Measurements from ENCODE around the gene CCDC127.
"Not testable (repeated sequence)": the region's sequence is repeated elsewhere in the genome, so short reads cannot be mapped to it uniquely, and the experiment has no call there.

Gene CCDC127

DNA sequence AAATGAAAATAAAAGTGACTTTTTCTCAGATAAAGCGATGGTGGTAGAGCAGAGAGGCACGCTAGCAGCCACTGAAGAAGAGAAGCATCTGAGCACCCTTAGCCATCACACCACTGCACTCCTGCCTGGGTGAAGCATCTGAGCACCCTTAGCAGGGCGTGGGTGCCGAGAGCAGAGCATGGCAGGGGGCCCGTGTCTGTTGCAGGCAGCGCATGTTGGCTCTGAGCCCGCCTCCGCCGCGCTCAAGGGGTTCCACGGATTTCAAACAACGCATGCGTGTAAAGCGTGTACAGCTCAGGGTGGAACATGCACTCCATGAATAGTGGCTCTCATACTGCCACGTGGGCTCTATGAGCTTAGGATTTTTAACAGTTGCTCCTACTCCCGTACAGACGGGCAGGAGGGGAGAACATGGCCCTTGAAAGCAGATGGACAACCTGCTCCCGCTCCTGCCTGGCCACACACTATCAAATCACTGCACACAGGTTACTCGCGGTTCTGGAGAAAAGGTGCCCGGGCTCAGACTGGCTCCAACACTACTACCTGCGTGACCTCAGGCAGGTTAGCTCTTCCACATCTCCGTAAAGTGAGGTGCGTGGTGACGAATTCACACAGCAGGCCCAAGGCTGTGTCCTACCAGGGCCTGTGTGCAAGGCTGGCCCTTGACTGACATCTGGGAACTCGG is 14.6 kb downstream of the CCDC127 start:
- DNase-seq (ENCODE audit: low spot score), result peak; percentile 5

DNA sequence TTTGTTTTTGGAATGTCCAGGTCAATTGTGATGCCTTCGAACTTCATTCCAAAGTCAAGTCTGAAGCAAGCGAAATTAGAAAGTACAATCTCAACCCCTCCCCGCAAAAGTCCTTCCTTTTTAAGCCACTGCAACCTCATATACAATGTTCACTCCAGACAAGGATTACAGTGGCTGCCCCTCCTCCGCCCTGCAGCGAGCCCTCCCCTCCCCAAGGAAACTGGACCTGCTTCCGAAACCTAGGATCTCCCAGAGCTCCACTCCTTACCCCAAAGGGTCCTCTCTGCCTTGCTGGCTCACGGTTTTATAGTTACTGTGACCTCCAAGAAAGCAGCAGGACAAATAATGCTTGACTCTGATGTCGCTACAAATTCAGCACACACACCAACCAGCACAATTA is 16.3 kb downstream of the CCDC127 start:
- DNase-seq (ENCODE audit: low spot score), result no peak

DNA sequence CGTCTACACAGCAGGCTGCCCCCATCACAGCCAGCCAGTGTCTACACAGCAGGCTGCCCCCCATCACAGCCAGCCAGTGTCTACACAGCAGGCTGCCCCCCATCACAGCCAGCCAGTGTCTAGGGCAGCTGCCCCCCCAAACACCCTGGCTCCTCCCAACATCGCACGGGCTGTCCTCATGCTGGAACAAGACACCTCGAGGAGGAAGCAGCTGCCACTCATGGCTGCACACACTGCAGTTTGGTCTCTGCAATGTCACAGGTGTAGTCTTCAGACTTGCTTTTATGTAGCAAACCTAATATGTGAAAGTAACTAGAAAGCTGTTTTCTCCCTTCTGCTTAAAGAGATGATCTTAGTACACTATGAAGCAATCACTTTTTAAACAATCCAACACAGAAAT is 17.0 kb downstream of the CCDC127 start:
- DNase-seq (ENCODE audit: low spot score), result no peak

DNA sequence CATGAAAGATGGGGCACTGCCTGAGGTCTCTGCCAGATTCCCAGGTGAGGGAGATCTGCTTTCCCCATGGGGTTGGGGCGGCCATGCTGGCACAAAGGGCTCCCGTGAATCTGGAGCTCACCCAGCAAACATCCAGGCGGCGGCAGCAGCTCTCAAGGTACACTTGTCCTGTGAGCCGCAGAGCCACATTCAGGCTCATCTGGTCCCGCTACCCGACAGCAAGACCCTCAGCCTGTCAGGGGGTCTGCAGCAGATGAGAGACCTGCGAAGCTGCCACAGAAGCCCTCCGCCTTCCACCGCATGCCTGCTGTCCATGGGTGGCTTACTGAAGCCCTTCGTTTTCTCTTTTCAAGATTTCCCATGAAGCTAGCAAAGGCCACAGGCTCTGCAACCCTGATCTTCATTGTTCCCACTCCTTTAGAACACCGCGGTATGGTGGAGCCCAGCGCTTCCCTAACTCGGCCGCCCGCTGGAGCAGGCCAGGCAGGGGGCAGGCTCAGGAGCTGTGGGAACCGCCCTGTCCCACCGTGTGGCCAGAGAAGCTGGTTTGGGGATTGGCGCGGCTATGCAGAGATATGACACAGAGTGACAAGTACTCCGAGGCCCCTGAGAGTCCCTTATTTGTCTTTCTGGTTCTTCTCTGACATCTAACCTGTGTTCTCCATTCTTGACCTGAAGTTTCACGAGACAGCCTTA is 17.9 kb downstream of the CCDC127 start:
- peak; percentile 7 for DNase-seq (ENCODE audit: low spot score)

DNA sequence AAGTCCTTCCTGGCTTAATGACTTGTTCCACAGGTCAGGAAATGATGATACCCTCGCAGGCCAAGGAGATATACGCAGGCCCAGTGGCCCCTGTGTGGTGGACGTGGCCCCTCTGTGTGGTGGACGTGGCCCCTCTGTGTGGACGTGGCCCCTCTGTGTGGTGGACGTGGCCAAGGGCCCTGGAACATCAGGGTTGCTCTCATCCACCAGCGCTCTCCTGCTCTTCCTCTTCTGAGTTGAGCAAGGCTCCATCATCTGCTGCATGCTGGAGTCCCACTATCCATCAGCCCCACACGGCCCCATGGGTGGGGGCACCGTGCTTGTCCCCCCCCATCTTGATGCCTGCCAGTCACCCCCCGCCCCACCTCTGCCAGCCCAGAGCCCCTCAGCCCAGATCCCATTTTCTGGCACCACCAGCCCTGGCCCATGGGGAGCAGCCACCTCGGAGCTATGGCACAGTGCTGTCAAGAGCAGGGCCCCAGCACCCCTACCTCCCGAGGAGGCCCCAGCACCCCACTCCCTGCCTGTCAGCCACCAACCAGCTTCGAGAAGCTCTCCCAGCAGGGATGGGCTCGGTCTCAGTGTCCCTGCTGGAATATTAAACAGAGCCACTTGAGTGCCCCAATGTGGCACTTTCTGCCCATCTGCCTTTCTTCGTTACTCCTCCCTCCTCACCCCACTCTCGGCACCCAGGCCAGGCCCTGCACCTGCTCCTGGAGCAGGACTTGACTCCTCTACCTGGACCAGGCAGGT is 18.6 kb downstream of the CCDC127 start:
- no peak for DNase-seq (ENCODE audit: low spot score)

DNA sequence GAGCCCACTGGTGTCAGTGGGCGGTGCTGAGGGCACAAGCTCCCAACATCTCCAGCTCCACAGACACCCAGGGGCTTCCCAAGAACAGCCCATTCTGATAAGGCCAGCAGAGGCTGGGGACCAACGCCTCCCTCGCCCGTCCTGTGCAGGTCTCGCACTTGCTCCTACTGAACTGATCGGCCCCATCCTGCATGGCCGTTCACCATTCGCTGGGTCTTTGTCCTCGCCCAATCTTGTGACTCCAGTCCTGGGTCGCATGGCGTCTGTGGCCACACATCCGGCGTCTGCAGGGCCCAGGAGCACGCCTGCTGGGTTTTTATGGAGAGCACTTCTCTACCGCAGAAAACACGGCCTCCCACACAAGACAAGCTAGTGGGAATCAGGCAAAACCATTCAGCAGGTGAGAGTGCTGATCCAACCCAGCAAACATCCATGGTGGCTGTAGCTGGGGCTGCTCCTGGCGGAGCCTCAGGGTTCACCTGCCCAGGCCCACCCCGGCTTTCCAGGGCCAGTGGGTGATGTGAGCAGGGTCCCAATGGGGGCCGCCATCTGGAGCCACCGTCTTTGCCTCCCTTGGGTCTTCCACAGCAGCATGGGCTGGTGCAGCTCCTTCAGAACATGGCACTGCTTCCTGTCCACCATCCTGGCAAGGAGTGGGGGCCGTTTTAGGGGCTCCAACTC is 19.3 kb downstream of the CCDC127 start:
- no peak for DNase-seq (ENCODE audit: low spot score)

DNA sequence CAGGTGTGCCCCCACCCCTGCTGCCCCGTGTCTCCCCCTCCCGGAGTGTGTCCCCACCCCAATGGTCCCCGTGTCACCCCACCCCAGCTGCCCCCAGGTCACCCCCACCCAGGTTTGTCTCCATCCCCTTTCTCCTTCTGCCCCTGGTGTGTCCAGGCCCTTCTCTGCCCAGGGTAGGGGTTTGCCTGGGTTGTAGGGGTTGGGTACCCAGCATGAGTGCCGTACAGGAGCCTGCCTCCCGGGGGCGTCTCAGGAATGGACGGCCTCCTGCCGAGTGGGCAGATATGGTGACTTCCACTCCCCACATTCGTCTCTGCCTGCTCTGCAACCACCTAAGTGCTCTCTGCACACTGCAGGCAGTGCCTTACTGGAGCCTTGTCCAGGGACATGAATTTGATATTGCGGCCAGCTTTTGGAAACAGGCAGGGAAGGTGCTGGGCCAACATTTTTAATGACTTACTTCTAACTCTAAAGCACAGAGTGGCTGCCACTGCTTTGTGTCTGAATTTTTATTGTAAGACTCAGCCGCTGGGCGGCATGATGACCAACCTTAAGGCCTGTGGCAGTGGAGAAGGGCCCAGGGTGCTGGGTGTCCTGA is 20.0 kb downstream of the CCDC127 start:
- no peak for DNase-seq (ENCODE audit: low spot score)

DNA sequence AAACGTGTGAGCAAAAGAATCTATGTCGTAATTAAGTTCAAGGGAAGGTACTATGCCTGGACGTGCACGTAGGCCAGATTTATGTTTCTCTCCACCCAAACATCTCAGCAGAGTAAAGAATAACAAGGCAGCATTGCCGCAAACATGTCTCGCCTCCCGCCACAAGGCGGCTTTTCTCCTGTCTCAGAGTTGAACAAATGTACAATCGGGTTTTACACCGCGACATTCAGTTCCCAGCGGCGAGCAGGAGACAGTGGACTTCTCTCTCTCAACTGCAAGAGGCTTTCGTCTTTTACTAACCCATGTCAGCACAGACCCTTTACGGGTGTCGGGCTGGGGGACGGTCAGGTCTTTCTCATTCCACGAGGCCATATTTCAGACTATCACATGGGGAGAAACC is 20.9 kb downstream of the CCDC127 start:
- not testable (repeated sequence) for DNase-seq (ENCODE audit: low spot score)

DNA sequence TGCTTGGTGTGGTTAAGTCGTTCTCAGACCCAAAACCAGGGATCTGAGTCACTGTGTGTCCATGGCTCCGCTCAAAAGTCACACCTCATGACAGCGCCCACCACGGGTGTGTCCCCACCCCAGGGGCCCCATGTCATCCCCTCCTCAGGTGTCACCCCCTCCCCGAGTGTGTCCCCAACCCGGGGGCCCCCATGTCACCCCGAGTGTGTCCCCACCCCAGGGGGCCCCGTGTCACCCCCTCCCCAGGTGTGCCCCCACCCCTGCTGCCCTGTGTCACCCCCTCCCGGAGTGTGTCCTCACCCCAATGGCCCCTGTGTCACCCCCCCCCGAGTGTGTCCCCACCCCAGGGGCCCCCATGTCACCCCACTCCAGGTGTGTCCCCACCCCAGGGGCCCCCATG is 21.6 kb downstream of the CCDC127 start:
- no peak for DNase-seq (ENCODE audit: low spot score)

DNA sequence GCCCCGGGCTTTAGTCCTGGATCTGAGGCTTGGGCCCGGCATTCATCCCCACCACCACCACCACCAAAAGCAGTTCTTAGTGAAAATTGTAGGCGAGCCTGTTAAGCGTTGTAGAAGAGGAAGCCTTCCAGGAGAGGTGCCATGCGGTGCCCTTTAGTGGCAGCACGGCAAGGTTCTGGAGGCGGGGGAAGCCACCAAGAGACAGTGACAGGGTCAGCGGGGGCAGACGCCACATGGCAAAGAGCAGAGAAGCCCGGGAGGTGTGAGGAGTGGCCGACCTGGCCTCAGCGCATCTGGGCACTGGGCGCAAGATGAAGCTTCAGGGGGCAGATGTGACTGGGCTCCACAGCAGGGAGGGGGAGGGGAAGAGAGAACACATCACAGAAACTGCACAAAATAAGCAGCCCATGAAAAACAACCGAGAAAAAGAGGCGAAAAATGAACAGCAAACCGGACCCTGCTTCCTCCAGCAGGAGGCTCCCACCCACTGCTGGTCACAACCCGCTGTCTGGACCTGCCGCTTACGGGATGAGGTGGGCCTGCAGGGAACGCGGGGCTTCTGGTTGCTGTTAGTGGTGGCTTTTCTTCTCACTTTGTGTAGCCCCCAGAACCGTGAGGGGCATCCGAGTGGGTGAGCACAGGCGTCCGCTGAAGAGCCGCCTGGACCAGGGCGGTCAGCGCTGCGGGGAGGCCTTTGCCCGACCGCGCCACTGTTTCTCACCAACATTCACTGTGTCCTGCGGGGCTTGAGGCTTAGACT is 22.4 kb downstream of the CCDC127 start:
- no peak for DNase-seq (ENCODE audit: low spot score)

DNA sequence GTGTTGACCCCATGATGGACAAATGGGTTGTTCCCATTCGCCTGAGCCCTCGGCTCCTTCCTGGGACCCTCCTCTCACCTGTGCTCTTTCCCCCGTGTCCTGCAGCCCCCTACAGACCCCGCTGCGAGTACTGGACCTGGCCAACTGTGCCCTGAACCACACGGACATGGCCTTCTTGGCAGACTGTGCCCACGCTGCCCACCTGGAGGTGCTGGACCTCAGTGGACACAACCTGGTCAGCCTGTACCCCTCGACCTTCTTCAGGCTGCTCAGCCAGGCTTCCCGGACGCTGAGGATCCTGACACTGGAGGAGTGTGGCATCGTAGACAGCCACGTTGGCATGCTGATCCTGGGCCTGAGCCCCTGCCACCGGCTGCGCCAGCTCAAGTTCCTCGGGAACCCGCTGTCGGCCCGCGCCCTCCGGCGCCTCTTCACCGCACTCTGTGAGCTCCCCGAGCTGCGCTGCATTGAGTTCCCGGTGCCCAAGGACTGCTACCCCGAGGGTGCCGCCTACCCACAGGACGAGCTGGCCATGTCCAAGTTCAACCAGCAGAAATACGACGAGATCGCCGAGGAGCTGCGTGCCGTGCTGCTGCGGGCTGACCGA is 23.2 kb downstream of the CCDC127 start:
- no peak for DNase-seq (ENCODE audit: low spot score)

DNA sequence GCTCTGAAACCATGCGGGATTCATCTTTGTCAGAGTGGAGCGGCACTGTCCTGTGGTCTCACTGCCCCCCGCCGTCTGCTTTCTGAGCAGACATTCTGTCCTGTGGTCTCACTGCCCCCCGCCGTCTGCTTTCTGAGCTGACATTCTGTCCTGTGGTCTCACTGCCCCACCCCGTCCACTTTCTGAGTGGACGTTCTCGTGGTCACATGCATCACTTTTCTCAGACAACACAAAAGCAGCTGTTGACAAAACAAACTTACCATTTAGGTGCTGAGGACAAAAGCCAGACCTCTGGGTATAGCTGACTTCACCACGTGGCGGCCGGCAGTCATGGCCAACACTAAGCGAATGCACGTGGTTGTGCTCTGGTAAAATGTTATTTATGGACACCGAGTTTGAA is 23.9 kb downstream of the CCDC127 start:
- no peak for DNase-seq (ENCODE audit: low spot score)

DNA sequence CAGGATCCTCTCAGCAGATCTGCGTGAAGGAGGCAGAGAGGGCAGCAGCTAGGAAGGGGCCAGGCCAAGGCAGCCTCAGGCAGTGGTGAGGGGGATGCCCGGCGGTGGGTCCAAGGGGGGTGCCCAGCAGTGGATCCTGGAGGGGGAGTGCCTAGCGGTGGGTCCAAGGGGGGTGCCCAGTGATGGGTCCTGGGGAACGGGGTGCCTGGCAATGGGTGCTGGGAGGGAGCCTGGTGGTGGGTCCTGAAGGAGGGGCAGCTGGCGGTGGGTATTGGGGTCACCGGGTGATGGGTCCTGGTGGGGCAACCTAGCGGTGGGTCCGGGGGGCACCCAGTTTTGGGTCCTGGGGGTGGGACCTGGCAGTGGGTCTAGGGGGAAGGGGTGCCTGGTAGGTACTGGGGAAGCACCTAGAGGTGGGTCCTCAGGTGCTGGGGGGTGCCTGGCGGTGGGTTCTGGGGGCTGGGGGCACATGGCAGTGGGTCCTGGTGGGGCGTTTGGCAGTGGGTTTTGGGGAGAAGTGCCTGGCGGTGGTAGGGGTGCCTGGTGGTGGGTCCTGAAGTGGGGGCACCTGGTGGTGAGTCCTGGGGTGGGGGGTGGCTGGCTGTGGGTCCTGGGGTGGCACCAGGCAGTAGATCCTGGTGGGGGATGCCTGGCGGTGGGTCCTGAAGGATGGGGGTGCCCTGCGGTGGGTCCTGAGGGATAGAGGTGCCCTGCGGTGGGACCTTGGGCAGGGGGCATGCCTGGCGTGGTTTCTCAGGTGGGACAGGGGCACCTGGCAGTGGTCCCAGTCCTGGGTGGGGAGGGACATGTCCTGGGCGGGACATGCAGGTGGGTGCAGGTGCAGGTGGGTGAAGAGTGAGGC is 24.8 kb downstream of the CCDC127 start:
- no peak for DNase-seq (ENCODE audit: low spot score)

DNA sequence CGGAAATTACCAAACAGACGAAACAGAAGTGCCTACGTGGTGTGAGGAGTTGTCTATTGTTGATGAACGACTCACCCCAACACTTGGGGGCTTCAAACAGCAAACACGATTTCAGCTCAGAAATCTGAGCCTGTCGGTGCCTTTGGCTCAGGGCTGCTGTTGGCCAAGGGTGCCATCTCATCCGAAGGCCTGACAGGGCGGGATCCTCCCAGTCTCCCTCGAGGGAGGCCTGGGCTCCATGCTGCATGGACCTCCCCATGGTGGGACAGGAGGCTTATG is 25.3 kb downstream of the CCDC127 start:
- no peak for DNase-seq (ENCODE audit: low spot score)

DNA sequence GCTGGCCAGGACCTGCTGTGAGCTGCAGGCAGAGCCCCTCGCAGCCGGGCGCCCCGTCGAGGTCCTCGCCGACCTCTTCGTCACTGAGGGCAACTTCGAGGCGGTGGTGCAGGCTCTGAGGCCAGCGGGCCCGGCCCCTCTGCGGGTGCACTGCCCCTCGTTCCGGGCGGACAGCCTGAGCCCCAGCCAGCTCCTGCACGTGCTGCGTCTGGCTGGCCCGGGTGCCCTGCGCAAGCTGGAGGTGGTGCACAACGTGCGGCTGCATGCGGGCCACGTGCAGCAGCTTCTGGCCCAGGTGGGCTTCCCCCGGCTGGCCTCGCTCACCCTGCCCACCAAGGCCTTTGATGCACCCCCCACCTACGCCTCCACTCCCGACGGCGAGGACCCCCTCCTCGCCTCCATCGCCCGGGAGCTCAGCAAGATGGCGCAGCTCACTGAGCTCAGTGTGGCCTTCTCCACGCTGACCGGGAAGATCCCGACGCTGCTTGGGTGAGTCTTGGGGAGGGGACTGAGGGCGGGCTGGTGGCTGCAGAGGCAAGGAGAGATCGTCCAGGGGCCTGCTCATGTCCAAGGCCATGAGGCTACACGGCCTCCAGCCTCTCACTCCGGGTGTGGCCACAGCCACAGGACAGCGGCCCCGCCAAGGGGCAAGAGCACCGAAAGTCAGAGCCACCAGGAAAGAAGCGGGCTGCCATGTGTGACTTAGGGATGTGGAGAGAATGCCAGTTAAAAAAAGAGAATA is 25.8 kb downstream of the CCDC127 start:
- no peak for DNase-seq (ENCODE audit: low spot score)

DNA sequence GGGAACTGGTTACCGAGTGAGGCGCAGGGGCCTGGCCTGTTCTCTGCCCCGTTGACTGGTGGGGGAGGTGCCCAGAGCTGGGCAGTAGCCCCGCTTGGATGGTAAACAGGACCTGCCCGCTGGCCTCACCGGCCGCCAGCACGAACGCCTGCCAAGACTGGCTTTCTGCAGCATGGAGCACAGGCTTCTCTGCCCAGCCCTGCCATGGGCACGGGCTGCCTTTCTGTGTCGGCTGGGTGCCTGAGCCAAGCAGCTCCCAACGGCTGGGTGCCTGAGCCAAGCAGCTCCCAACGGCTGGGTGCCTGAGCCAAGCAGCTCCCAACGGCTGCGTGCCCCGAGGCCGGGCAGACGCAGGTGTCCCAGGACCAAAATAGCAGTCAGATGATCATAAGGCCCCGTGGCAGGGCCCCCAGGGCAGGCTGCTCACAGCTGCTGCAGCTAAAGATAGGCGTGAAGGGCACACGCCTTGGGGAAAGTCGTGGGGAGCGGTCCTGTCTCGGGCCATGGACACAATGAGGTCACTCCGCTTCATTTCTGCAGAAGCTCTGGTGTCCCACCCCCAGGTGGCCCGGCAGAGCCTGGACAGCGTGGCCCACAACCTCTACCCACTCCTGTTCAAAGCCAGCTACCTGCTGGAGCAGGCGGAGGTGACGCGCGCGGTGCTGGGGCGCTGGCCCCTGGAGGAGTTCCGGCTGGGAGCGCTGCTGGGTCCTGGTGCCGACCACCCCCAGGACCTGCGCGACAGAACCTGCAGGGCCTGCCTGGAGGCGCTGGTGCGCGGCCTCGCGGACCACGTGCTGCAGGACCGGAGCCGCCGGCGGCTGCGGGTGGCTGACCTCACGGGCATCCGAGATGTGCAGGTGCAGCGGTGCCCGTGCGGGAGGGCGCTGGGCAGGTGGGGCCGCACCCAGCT is 26.7 kb downstream of the CCDC127 start, which contains the start of gene LRRC14B:
TSS of gene LRRC14B (plus strand) at position 460 of the 913 bp plus-strand sequence. CDS start at position 504, 44 bp downstream.
- DNase-seq (ENCODE audit: low spot score), result no peak

DNA sequence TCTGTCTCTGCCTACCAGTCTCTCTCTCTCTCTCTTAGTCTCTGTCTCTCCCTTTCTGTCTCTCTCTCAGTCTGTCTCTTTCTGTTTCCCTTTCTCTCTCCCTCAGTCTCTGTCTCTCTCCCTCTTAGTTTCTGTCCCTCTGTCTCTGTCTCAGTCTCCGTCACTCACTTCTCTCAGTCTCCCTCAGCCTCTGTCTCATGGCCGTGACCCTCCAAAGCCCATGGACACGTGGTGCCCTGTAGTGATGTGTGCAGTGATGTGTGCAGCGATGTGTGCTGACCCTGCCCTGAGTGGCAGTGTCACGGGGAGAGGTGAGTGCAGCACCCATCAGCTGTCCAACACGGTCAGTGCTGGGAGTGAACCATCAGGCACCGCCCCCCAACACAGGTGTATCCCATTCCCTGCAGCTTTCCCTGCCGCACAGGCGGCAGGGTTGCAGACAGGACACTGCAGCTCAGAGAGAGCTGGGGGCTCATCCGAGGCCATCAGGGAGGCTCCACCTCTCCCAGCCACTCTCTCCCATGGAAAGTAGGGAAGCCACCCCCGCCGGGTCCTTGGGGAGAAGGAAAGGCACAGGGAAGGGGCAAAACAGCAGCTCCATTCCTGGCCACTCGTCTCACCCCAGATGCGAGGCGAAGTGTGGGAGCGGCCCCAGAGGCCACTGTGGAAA is 27.5 kb downstream of the CCDC127 start:
- DNase-seq (ENCODE audit: low spot score), result no peak

DNA sequence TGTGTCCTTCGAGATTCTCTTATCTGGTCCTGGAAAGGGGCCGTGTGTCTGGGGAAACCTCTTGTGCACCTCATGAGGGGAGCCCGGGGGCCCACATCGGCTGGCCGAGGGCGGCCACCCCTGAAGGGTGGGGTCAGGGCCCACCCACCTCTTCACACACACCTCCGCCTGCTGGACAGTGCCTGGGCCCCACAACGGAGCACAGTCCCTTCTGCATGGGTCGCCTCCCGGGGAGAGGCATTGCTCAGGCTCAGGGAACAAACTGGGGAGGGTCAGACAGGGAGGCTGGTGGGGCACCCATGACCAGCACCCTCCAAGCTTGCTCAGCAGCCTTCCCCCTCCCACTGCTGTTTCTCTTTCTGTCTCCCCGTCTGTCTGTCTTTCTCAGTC is 28.0 kb downstream of the CCDC127 start:
- DNase-seq (ENCODE audit: low spot score), result no peak

Data from AG20443 (cell line).